Endometrial microvascular endothelial cells (primary cell): ENCODE measurements around the gene TNFRSF1B. TPM values are rescaled to one million over a fixed set of nuclear protein-coding genes. Genes with fewer than 3 reads are reported as not detected.

Experiments used
- in situ Hi-C: cut with HindIII; loops from 2 replicates; pipeline ENCODE4 v1.10.0; 2017; ENCODE audit warnings: low sequenced_read_pairs, low pct_unique_long_range_greater_than_20kb; ENCODE audit errors: inconsistent ontology term
- total RNA-seq: library from RNA; depleted of rRNA; stranded (reverse); fragments of >200 nt; gene quantifications from one replicate; pipeline ENCODE4 v1.2.3, GENCODE V29; 2015; ENCODE audit errors: inconsistent ontology term

The TNFRSF1B gene
- total RNA-seq, 1 donor from 2014 or later = 11.5 TPM

DNA sequence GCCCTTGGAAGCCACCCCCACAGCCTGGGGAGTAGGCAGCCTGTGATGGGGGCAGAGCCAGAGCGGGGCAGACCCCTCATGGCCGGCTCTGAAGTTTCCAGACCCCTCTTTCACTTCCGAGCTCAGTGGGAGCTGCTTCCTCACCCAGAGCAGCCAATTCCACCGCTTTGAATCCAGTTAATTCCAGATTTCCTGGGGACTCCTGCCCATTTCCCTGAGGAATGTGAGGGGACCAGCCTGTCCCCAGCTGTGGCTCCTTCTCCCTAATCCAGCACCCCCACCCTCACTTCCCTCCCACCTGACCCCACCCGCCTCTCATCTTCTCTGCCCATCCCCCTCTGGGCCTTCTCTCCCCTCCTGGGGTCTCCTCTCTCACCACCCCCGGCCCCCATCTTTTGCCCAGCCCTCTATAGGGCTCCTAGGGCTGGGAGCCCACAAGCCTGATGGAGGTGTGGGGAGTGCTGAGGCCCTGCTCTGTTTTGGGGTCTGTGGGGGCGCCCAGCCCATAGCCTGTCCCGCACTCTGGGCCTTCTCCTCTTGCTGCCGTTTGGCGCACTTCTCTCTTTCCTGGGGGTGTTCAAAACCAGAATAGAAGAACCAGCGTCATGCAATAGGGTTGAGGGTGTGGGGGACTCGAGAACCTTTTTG is 26.2 kb upstream of the TNFRSF1B start:
- in situ Hi-C loops = no loop called here

DNA sequence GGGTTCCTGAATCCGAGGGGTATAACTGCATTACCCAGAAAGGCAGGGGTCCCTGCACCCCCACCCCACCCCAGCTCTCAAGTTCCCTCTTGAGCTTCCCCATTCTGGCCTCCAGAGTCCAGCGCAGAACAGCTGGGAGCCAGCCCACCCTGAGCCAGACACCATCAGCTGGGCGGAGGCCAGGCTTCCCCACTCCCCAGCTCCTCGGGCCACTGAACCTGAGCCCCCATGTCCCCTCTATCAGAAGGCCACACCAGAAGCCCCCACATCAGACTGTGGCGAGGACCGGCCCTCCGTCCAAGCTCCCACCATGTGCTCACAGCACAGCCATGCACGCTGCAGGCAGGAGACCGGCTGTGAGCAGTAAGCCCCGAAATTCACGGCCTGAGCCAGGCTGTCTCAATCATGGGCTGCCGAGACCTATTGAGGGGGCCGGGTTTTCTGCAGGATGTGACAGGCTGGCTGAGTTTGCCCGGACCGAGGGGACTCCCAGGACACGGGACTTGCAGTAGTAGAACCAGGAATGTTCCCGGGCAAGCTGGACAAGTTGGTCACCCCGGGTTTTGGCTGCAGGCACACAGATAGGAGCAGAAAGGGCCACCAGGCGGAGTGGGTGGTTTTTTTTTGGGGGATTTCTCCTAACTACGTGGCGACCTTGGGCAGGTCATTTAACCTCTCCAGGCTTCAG is 25.5 kb upstream of the TNFRSF1B start:
- in situ Hi-C loops = no loop called here

DNA sequence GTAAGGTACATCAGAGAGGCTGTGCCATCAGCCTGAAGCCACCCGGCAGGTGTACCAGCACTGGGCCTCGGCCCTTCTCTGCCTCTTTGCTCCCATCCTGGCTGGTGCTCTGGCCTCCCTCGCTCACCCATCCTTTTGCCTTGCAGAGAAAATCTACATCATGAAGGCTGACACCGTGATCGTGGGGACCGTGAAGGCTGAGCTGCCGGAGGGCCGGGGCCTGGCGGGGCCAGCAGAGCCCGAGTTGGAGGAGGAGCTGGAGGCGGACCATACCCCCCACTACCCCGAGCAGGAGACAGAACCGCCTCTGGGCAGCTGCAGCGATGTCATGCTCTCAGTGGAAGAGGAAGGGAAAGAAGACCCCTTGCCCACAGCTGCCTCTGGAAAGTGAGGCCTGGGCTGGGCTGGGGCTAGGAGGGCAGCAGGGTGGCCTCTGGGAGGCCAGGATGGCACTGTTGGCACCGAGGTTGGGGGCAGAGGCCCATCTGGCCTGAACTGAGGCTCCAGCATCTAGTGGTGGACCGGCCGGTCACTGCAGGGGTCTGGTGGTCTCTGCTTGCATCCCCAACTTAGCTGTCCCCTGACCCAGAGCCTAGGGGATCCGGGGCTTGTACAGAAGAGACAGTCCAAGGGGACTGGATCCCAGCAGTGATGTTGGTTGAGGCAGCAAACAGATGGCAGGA is 24.5 kb upstream of the TNFRSF1B start:
- in situ Hi-C loops = no loop called here

DNA sequence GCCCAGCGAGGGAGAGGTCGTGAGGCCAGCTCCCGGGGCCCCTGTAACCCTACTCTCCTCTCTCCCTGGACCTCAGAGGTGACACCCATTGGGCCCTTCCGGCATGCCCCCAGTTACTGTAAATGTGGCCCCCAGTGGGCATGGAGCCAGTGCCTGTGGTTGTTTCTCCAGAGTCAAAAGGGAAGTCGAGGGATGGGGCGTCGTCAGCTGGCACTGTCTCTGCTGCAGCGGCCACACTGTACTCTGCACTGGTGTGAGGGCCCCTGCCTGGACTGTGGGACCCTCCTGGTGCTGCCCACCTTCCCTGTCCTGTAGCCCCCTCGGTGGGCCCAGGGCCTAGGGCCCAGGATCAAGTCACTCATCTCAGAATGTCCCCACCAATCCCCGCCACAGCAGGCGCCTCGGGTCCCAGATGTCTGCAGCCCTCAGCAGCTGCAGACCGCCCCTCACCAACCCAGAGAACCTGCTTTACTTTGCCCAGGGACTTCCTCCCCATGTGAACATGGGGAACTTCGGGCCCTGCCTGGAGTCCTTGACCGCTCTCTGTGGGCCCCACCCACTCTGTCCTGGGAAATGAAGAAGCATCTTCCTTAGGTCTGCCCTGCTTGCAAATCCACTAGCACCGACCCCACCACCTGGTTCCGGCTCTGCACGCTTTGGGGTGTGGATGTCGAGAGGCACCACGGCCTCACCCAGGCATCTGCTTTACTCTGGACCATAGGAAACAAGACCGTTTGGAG is 23.7 kb upstream of the TNFRSF1B start:
- in situ Hi-C loops = no loop called here

DNA sequence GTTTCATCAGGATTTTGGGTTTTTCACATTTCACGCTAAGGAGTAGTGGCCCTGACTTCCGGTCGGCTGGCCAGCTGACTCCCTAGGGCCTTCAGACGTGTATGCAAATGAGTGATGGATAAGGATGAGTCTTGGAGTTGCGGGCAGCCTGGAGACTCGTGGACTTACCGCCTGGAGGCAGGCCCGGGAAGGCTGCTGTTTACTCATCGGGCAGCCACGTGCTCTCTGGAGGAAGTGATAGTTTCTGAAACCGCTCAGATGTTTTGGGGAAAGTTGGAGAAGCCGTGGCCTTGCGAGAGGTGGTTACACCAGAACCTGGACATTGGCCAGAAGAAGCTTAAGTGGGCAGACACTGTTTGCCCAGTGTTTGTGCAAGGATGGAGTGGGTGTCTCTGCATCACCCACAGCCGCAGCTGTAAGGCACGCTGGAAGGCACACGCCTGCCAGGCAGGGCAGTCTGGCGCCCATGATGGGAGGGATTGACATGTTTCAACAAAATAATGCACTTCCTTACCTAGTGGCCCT is 23.1 kb upstream of the TNFRSF1B start:
- in situ Hi-C loops = no loop called here

DNA sequence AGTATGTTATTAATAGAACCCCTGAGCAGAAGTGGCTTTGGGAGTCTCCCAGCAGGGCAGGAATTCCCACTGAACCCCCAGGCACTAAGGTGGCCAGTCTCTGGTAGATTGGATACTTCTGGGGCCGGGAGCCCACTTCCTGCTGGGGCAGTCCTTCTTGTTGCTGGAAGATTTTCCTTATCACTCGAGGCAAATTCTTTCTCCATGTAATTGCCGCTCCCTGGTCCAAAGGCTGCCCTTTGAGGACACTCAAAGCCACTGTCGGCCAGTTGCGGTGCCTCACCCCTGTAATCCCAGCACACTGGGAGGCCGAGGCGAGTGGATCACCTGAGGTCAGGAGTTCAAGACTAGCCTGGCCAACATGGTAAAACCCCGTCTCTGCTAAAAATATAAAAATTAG is 22.6 kb upstream of the TNFRSF1B start:
- in situ Hi-C loops = no loop called here

DNA sequence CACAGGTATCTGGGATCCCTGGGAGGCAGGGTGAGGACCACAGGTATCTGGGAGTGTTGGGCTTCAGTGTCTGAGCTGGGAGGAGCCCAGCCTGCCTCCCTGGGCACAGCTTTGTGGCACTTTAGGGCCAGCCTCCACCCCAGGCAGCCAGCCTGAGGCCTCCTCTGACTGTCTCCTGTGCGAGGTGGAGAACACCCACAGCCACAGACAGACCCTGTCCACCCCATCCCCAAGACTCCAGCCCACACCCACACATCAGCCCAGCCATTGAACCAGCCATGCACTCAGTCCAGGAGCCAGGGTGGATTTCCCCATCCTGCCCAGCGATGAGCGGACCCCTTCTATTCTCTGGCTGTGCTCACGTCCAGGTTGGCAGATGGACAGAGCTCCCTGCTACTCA is 21.8 kb upstream of the TNFRSF1B start:
- in situ Hi-C loops = no loop called here

DNA sequence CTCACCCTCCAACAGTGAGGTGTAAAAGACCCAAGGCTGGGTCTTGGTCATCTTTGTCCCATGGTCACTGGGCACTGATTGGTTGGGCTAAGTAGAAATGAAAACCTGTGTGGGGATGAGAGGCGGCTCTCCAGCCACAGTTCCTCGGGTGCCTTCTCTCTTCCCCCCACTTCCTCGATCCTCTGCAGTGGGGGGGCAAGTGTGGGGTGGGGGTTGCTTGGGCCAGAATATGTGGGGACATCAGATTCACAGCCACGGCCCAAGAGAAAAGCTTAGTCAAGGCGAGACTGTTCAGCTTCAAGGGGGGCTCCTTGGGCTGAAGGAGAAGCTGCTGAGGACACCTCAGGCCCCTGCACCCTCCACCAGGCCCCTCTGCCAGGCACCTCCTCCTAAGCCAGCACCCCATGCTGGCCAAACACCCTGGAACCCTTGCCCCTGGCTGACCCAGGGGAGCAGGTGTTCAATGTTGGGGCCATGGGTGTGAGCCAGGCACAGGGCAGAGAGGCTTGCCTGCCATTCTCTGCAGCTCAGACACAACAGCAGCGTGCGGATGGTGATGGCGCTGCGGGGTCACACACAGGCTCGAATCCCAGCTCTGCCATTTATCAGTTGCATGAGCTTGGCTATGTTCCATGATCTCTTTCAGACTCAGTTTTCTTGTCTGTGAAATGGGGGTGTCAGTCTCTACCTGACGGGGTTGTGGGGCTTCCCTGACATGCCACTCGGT is 21.0 kb upstream of the TNFRSF1B start:
- in situ Hi-C loops = no loop called here

DNA sequence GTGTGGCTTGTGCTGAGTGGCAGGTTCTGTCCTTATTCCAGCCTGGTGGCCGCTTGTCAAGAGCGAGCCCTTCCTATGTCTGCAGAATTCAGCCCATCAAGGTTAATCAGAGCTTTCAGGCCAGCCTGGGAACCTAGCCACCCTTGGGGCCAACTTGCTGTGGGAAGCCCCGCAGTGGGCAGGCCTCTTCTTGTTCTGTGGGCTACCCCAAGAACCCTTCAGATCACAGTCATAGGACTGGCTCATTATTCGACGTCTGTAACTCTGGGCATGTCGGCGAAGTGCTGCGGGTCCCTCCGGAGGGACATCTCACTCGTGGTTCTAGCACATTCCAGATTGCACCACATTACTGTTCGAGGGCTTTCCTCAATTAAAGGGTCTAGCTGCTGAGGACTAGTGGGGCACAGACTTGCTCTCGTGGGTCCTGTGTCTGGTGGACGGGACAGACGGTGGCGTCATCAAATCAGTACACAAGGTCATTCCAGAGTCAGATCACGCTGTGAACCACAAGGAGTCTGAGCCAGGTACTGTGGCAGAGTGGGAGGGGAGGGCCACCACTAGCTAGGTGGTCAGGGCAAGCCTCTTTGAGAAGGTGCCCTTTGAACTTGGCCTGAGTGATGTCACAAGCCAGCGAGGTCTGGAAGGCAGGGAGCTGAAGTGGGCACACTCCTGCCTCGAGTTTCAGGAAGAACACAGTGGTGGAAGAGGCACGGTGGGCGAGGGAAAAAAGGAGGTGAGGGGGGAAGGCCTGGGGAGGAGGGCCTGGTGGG is 20.3 kb upstream of the TNFRSF1B start:
- in situ Hi-C loops = no loop called here

DNA sequence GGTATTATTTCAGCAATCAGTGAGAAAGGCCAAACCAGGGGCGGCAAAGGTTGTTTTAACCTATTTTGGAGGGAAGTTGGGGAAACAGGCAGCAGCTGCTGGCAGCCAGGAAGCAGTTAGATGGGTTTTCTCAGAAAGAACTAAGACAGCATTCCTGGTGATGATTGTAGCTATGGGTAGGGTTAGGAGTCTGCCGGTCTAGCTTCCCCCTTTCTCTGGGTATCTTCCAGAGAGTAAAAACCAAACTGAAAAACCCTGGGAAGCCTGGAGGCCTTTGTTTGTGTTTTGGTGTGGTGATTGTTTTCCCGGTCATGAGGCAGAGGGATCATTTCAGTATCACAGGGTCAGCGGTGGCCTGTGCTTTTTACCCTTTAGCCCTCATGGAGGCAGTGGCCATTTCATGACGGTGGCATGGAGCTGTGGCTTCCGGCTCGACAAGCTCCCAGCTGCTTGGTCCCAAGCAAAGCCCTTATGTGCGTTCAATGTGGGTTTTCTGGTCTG is 19.5 kb upstream of the TNFRSF1B start:
- in situ Hi-C loops = no loop called here

DNA sequence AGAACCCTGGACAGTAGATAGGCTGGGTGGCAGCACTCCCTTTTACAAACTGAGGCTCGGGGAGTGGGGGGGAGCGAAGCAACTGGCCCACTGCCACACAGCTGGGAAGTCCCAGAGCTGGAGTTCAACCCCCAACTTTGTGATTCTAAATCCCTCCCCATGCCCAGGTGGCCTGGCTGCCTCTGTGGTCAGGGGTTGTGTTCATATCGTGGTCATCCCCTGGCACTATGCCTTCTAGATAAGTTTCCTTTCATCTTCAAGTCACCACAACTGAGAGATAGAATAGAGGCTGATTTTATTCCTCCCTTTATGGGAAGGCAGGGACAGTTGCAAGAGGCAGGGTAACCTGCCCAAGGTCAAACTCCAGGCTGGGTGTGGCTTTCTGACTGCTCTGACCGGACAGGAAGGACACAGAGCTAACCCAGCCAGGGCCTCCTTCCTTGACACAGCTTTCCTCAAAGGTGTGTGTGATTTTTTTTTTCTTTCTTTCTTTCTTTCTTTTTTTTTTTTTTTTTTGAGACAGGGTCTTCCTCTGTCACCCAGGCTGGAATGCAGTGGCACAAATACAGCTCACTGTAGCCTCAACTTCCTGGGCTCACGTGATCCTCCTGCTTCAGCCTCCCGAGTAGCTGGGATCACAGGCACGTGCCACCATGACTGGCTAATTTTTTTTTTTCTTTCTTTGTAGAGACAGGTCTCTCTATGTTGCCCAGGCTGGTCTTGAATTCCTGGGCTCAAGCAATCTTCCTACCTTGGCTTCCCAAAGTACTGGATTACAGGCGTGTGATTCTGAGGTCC is 18.4 kb upstream of the TNFRSF1B start:
- in situ Hi-C loops = no loop called here

DNA sequence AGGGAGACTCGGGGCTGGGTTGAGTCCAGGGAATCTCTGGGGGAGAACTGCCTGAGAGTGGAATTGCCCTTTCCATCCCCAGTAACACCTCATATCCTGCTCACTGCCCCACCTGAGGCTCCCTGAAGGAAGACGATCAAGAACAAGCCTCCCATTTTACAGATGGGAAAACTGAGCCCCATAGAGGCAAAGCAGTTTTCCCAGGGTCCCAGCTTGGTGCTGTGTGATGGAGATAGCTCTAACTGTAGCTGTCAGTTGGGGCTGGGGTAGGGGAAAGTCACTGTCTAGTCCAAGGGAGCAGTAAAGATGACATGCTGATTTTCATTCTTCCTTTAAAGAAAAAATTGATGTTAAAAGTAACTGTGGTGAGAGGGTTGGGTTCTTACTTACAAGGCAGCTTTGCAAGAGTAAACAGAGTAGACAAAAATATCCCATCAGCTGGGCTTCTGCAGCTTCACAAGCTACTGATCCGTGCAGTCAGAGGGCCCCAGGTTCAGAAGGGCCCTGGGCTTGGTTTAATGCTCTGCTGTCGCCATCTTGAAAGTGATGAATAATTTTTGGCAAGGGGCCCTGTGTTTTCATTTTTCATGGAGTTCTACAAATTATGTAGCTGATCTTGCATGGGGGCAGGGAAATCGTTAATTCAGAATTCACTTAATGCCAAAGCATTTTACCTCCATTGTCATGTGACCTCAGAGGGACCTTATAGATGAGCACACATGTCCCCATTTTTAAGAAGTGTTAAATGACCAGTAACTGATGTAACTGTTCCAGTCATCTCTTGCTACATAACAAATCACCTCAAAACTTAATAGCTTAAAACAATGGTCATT is 17.6 kb upstream of the TNFRSF1B start:
- in situ Hi-C loops = no loop called here

DNA sequence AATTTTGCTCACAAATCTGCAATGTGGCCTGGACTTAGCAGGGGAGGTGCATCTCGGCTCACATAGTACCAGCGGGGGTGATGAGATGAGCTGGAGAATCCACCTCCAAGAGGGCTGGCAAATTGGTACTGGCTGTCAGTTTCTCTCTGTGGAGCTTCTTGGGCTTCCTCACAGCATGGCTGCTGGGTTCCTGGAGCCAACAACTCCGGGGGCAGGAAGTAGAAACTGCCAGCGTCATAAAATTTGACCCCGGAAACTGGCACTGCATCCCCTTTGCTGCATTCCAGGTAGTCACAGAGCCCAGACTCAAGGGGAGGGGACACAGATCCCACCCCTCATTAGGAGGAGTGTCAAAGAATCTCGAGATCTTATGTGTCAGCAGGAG is 17.0 kb upstream of the TNFRSF1B start:
- in situ Hi-C loops = no loop called here

DNA sequence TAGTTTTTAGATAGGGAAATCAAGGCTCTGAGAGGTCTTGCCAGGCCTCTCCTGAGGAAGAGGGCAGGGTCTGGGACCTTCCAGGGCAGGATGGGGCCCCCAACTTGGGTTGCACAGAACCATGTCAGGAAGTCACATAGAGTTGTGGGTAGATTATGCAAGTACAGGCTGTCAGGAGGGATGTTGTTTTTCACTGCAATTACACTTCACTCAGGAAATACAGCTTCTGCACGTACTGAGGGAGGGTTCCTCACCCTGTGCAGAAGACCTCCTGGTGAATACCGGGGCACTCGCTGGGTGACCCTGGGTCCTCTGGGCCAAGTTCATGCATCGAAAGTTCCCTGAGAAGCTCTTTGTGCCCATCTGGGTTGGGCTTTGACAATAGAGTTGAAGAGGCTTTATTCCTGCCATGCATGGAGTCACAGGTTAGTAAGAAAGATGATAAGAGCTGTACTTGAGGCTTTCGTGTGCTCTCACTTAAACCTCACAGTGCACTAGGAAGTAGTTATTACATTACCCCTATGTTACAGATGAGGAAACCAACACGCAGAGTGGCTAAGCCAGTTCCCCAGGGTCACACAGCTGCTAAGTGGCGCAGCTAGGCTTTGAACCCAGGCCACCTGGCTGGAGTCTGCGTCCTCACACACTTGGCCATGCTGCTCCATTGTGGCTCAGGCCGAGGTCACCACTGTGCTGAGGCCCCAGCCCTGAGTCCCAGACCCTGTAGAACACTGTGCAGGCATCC is 16.2 kb upstream of the TNFRSF1B start:
- in situ Hi-C loops = no loop called here

DNA sequence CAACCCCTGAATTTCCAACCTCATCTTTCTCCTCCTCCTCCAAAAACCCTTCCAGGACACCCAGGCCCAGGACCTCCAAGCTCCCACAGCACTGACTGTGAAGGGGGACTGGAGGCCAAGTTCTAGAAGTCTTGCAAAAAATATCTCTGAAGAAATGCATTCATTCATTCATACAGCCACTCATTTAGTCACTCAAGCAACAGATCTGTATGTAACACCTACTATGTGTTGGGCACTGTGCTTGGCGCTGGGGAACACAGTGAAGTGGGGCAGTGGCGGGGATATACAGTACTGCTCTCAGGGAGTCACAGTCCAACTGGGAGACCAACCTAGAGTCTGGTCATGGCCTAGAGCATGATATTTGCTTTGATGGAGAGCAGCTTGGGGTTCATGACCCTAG is 15.3 kb upstream of the TNFRSF1B start:
- in situ Hi-C loops = no loop called here
